Testis (tissue), 3 donors: ENCODE data around the gene CDH6. TPM values are rescaled to one million over a fixed set of nuclear protein-coding genes. Genes with fewer than 3 reads are reported as not detected.

Experiments used
- DNase-seq: peaks from one replicate; pipeline ENCODE4 v3.0.0-alpha.2; 2019
- H3K27ac ChIP-seq, 2 donors: fragments of 200-600 bp; sonication (generic); one replicate each; pipeline ENCODE4 v1.5.1; 2019
- H3K27me3 ChIP-seq: fragments of 200-600 bp; sonication (generic); one replicate; pipeline ENCODE4 v1.5.1; 2019
- H3K36me3 ChIP-seq: fragments of 200-600 bp; sonication (generic); one replicate; pipeline ENCODE4 v1.5.1; 2017; ENCODE audit warnings: low read depth; ENCODE audit errors: missing control alignments
- H3K4me1 ChIP-seq: fragments of 200-600 bp; sonication (generic); one replicate; pipeline ENCODE4 v1.5.1; 2019
- H3K4me3 ChIP-seq, 2 donors: fragments of 200-600 bp; sonication (generic); one replicate each; pipeline ENCODE4 v1.5.1; 2017 to 2019
- H3K9me3 ChIP-seq: fragments of 200-600 bp; sonication (generic); one replicate; pipeline ENCODE4 v1.5.1; 2017
- POLR2A ChIP-seq: fragments of 450-650 bp; IDR thresholded peaks from one replicate; pipeline ENCODE4 v1.6.1; 2017; ENCODE audit warnings: antibody characterized with exemption, mild to moderate bottlenecking, moderate library complexity
- WGBS, 2 donors: methylation state at CpG; one replicate each; pipeline ENCODE4 v1.1.5; 2018; 5-methylcytosine and 5-hydroxymethylcytosine counted together
- intact Hi-C: fragments of 100-400 bp; cut with DNase I; formaldehyde crosslinking; loops from one replicate; pipeline ENCODE4 v1.15.1; 2023; ENCODE audit warnings: low total_unique reads
- polyA plus RNA-seq: library from polyadenylated mRNA; stranded (reverse); fragments of 350-450 nt; fragmentation: Illumina TruSeq; extraction: RNeasy Lipid Tissue Mini Kit (QIAGEN cat#74804); gene quantifications from one replicate; pipeline ENCODE4 v1.2.3, GENCODE V29; 2014; ENCODE audit warnings: low read depth, low replicate concordance; ENCODE audit not compliant: insufficient read depth
- total RNA-seq, 2 donors: library from RNA; depleted of rRNA; stranded (reverse); fragments of >200 nt; gene quantifications; one replicate each; pipeline ENCODE4 v1.2.3, GENCODE V29; 2016
- TF ChIP-seq, protein P1 (sequence below), 3 experiments: fragments of 450-650 bp in 2 of 3; fragments of 200-600 bp in 1 of 3; sonication (generic) in 1 of 3; IDR thresholded peaks; one replicate each; pipeline ENCODE4 v1.5.1; 2016 to 2019; ENCODE audit warnings: antibody characterized with exemption in 3 of 3, mild to moderate bottlenecking in 2 of 3, moderate library complexity in 1 of 3

CDH6 gene
- total and polyA plus RNA-seq, 3 donors from 2014 or later: 0.68 to 3.6 (median 0.87) TPM

DNA sequence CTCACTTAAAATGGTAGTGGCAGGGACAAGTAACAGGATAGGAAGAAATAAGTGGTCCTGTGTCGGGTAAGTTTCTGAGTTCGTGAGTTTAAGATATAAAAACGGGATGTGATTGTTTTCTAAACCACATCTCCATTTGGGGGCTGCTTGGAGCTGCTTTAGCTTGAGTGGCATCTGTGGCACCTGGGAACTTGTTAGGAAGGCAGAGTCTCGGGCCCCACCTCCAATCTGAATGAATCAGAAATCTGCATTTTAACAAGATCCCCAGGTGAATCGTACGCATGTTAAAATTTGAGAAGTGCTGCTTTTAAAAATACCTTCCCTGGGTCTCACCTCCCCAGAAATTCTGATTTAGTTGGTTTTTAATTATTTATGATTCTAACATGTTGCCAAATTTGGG lies 78.1 kb downstream of the CDH6 start:
- H3K9me3 ChIP-seq: no peaks in the 10 kb centered on the region
- H3K4me1 ChIP-seq: no peaks in the 10 kb centered on the region
- no peak overlapping the region for H3K4me3 ChIP-seq
- TF ChIP-seq, protein P1, sequence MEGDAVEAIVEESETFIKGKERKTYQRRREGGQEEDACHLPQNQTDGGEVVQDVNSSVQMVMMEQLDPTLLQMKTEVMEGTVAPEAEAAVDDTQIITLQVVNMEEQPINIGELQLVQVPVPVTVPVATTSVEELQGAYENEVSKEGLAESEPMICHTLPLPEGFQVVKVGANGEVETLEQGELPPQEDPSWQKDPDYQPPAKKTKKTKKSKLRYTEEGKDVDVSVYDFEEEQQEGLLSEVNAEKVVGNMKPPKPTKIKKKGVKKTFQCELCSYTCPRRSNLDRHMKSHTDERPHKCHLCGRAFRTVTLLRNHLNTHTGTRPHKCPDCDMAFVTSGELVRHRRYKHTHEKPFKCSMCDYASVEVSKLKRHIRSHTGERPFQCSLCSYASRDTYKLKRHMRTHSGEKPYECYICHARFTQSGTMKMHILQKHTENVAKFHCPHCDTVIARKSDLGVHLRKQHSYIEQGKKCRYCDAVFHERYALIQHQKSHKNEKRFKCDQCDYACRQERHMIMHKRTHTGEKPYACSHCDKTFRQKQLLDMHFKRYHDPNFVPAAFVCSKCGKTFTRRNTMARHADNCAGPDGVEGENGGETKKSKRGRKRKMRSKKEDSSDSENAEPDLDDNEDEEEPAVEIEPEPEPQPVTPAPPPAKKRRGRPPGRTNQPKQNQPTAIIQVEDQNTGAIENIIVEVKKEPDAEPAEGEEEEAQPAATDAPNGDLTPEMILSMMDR (IDR thresholded peaks at IDR 0.05): no peak
- TF ChIP-seq POLR2A: no peak
- intact Hi-C loops: no loop called here
- WGBS, 2 donors: 85% methylated on average over 6 of the region's 6 CpGs
- no peak for DNase-seq
- H3K27ac ChIP-seq: no peak overlapping the region
- H3K27me3 ChIP-seq: no peaks in the 10 kb centered on the region
- no peaks in the 10 kb centered on the region for H3K36me3 ChIP-seq

DNA sequence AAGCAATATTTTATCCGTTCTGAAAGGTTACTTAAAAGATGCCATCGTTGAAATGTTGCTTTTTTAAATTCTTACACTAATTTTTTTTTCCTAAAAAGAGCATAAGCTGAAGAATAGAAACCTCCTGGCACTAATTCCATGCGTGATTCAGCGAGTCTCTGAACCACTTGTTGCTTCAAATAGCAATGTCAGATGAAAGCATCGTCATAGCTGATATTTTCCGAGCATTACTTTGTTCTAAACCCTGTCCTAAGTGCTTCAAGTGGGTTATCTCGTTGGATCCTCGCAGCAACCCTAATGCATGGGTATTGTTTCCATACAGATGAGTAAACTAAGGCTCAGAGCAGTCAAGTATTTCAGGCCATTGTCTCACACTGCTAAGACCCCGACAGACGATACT lies 79.7 kb downstream of the CDH6 start:
- no peak overlapping the region for H3K4me3 ChIP-seq
- H3K36me3 ChIP-seq: no peaks in the 10 kb centered on the region
- no peaks in the 10 kb centered on the region for H3K9me3 ChIP-seq
- H3K27ac ChIP-seq: no peak overlapping the region
- WGBS, 2 donors: 64 to 89% methylated on average over 10 of the region's 10 CpGs
- no peaks in the 10 kb centered on the region for H3K27me3 ChIP-seq
- no peak for TF ChIP-seq POLR2A
- TF ChIP-seq, protein P1 (IDR thresholded peaks at IDR 0.05): no peak
- no peaks in the 10 kb centered on the region for H3K4me1 ChIP-seq
- DNase-seq: no peak
- intact Hi-C loops: no loop called here

DNA sequence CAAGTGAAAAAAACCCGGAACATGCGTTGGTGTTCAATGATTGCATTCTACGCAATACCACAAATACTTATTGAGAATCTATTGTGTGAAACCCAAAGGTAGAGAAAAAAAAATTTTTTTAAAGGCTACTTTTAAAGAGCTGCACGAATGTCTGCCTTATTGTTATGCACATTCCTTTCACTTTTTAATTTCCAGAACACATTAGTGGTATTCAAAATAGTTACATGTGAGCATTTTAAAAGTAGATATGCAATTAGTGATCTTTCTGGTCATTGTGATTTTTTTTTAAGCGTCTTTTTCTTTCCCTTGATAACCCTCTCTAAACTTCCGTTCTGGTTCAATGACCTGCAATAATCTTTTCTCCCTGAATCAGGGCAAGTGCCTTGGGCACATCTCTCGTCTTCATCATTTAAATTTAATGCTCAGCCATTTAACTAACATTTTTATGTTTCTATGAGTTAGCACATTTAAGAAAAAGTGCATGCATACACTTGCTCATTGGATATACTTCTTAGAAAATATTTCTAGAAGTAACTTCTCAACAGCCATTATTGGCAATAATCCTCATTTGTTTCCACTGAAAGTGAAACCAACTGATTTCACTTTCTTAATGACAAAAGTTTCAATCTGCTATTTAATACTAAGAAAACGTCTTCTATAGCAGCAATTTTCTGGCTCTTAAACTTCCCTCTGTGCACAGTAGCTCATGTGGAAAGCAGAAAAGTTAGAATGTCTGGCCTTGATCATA lies 80.3 kb downstream of the CDH6 start:
- WGBS, 2 donors: 46 to 59% methylated on average over 8 of the region's 8 CpGs
- Histone ChIP-seq H3K4me3 (no peak overlapping the region), H3K27me3 (no peaks in the 10 kb centered on the region), H3K36me3 (no peaks in the 10 kb centered on the region), H3K4me1 (no peaks in the 10 kb centered on the region), H3K9me3 (no peaks in the 10 kb centered on the region), H3K27ac (no peak overlapping the region)
- TF ChIP-seq, protein P1 (IDR thresholded peaks at IDR 0.05): no peak
- TF ChIP-seq POLR2A: no peak
- intact Hi-C loops: no loop called here
- no peak for DNase-seq

DNA sequence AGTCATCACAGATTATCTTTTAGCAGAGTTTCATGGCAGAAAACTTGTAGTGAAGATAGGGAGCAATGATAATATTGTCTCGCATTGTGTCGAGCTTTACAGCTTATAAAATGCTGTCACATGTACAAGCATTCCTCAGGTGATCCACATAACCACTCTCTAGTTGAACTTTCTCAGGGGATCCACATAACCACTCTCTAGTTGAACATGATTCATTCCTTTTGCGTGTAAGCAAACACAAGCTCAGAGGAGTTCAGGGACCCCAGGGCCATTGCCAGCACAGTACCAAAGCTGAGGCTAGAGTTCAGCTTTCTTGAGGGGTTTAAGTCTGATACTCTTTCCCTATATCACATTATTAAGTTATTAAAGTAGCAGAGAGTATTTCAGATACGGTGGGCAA lies 86.7 kb downstream of the CDH6 start:
- H3K4me1 ChIP-seq: no peaks in the 10 kb centered on the region
- intact Hi-C loops: no loop called here
- DNase-seq: no peak
- H3K27me3 ChIP-seq: no peaks in the 10 kb centered on the region
- H3K36me3 ChIP-seq: no peaks in the 10 kb centered on the region
- no peak overlapping the region for H3K27ac ChIP-seq
- no peak overlapping the region for H3K4me3 ChIP-seq
- no peak for TF ChIP-seq POLR2A
- H3K9me3 ChIP-seq: no peaks in the 10 kb centered on the region
- WGBS, 2 donors: 73 to 80% methylated on average over 4 of the region's 4 CpGs

DNA sequence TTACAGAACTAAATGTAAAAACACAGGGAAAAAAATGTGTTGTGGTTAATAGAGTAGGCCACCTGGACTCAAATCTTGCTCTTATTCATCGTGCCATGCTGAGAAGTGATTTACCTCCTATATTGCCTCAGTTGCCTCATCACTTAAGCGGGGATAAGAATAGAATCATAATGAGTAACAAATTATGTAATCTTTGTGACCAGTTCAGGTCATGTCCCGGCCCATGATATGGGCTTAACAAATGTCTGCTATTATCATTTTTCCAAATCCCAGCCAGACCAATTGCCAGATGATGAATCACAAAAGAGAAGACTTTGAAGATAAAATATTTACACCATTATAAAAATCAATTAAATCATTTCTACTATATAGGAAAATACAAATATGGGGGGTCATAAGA lies 89.8 kb downstream of the CDH6 start:
- no peak overlapping the region for H3K4me3 ChIP-seq
- 42 to 43% methylated on average over 3 of the region's 3 CpGs for WGBS, 2 donors
- H3K27me3 ChIP-seq: no peaks in the 10 kb centered on the region
- no peaks in the 10 kb centered on the region for H3K9me3 ChIP-seq
- no peak overlapping the region for H3K27ac ChIP-seq
- TF ChIP-seq POLR2A: no peak
- TF ChIP-seq, protein P1 (IDR thresholded peaks at IDR 0.05): no peak
- no peaks in the 10 kb centered on the region for H3K4me1 ChIP-seq
- DNase-seq: no peak
- H3K36me3 ChIP-seq: no peaks in the 10 kb centered on the region
- intact Hi-C loops: no loop called here
